ENCODE results near the gene MT1E. TPM values are rescaled to one million over a fixed set of nuclear protein-coding genes. Genes with fewer than 3 reads are reported as not detected.

MT1E gene
- total and polyA plus RNA-seq, 8 donors: 16.1 to 1,956 (median 434) TPM

DNA sequence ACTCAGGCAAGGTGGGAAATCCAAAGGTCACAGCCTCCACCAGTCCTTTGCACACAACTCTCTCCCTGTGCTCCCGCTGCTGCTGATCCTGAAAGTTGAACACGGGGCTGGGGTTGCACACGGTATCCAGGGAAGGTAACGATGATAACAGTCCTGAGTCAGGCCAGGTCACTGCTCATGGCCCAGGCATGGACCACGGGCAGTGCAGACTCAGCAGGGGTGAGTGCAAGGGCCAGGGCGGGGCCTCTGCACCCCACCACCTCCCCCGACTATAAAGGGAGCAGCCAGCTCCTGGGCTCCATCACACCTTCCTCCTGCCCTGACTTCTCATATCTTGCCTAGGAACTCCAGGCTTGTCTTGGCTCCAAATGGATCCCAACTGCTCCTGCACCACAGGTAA lies 26.0 kb downstream of the MT1E start, which contains the start of gene MT1B:
Gene MT1B (plus strand): TSS at position 301 of the 400 bp plus-strand sequence. CDS start 68 bp downstream, at position 369.
- intact Hi-C loops (cut with DNase I; ENCODE audit: low total_unique reads): no loop called here
- no peak for DNase-seq
- Histone ChIP-seq H3K9me3 (no peaks in the 10 kb centered on the region), H3K4me3 (no peak within 1 kb of the TSS), H3K36me3 (no peaks in the 10 kb centered on the region), H3K27ac (no peak within 1 kb of the TSS), H3K4me1 (peaks cover 0 to 22% (median 3%) of the 10 kb centered on the region in 4 donors), H3K27me3 (peaks cover 0 to 30% (median 5%) of the 10 kb centered on the region in 3 donors)
- no peak for TF ChIP-seq EP300 (IDR thresholded peaks at IDR 0.05)
- 59 to 73% (median 70%) methylated on average over 6 to 7 of the region's 7 CpGs for WGBS, 5 donors

DNA sequence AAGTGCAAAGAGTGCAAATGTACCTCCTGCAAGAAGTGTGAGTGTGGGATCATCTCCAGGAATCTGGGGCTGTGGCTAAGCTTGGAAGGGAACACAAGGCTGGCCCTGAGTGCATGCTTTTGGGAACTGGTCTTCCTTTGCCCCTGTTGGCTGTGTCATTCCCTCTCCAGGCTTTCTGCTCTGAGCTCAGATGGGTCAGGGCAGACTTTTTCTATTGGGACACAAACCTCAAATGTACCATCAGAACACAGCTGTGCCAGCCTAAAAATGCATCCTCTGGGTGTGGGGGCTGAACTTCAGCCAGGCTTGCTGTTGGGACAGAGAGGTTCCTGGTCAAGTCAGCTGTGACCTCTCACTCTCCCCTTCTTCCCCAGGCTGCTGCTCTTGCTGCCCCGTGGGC lies 27.0 kb downstream of the MT1E start:
- H3K4me1 ChIP-seq: peaks cover 0 to 26% (median 8%) of the 10 kb centered on the region in 4 donors
- H3K27ac ChIP-seq: no peak overlapping the region
- 15 to 73% (median 46%) methylated on average over 1 of the region's 1 CpG for WGBS, 5 donors
- no peak overlapping the region for H3K4me3 ChIP-seq
- DNase-seq: no peak
- no peaks in the 10 kb centered on the region for H3K9me3 ChIP-seq
- H3K36me3 ChIP-seq: no peaks in the 10 kb centered on the region
- intact Hi-C loops (cut with DNase I; ENCODE audit: low total_unique reads): no loop called here
- TF ChIP-seq EP300 (IDR thresholded peaks at IDR 0.05) (no peak), POLR2AphosphoS5 (IDR thresholded peaks at IDR 0.05) (no peak), POLR2A (IDR thresholded peaks at IDR 0.05) (no peak)
- TF ChIP-seq, protein P1, sequence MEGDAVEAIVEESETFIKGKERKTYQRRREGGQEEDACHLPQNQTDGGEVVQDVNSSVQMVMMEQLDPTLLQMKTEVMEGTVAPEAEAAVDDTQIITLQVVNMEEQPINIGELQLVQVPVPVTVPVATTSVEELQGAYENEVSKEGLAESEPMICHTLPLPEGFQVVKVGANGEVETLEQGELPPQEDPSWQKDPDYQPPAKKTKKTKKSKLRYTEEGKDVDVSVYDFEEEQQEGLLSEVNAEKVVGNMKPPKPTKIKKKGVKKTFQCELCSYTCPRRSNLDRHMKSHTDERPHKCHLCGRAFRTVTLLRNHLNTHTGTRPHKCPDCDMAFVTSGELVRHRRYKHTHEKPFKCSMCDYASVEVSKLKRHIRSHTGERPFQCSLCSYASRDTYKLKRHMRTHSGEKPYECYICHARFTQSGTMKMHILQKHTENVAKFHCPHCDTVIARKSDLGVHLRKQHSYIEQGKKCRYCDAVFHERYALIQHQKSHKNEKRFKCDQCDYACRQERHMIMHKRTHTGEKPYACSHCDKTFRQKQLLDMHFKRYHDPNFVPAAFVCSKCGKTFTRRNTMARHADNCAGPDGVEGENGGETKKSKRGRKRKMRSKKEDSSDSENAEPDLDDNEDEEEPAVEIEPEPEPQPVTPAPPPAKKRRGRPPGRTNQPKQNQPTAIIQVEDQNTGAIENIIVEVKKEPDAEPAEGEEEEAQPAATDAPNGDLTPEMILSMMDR (IDR thresholded peaks at IDR 0.05): no peak
- H3K27me3 ChIP-seq: peaks cover 0 to 24% (median 5%) of the 10 kb centered on the region in 3 donors

DNA sequence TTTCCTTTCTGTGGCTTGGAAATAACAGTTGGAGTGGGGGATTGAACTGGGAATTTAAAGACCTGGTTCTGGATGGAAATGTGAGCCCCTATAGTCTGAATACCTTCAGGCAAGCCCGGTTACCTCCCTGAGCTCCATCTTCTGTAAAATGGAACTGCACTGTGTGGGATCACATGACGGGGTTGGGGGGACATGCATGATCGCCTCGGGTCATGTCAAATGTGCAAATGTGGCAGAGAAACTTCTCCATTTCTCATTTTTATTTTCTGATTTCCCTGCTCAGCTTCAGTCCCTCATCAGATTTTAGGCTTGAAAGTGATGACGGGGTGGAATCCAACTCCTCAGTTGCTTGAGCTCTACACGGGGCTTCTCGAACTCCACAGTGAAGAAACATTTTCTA lies 27.6 kb downstream of the MT1E start:
- intact Hi-C loops (cut with DNase I; ENCODE audit: low total_unique reads): no loop called here
- WGBS, 5 donors: 81 to 89% (median 85%) methylated on average over 7 of the region's 7 CpGs
- peaks cover 0 to 24% (median 0%) of the 10 kb centered on the region in 3 donors for H3K27me3 ChIP-seq
- H3K4me3 ChIP-seq: no peak overlapping the region
- H3K36me3 ChIP-seq: no peaks in the 10 kb centered on the region
- no peak for DNase-seq
- TF ChIP-seq EP300 (IDR thresholded peaks at IDR 0.05) (no peak), POLR2A (IDR thresholded peaks at IDR 0.05) (no peak), POLR2AphosphoS5 (IDR thresholded peaks at IDR 0.05) (no peak)
- TF ChIP-seq, protein P1 (IDR thresholded peaks at IDR 0.05): no peak
- no peak overlapping the region for H3K27ac ChIP-seq
- peaks cover under 1 to 26% (median 12%) of the 10 kb centered on the region in 4 donors for H3K4me1 ChIP-seq
- H3K9me3 ChIP-seq: no peaks in the 10 kb centered on the region

DNA sequence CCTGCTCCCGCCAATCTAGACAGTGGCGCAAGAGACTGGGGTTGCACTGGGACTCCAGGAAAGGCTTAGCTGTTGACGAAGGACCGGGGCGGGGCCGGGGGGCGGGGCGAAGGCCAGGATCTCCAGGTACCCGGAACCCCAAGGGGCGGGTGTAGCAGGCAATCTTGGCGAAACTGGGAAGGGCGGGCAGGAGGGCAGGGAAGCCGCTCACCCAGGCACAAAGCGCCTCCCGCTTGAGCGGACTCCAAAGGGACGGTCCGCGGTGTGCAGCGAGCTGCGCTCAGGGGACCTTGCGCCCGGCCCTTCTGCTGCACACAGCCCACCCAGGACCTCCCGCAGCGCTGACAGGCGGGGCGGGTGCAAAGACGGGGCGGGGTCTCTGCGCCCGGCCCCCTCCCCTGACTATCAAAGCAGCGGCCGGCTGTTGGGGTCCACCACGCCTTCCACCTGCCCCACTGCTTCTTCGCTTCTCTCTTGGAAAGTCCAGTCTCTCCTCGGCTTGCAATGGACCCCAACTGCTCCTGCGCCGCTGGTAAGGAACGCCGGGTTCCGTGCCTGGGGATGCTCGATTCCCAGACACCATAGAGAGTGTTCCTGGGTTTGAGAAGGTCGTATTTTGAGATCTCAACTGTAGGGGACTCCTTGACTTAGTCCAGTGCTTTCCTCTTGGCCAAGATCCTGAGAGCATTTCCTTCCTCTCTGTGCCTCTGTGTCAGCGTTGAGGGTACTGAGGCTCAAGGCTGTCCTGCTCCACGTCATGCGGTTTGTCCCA lies 32.2 kb downstream of the MT1E start, which contains the start of gene MT1F:
Gene MT1F (plus strand): TSS at position 405 of the 772 bp plus-strand sequence. CDS start 100 bp downstream, at position 505.
- peak; percentile 95 to 98 for DNase-seq
- H3K27me3 ChIP-seq: peaks cover 0 to 43% (median 2%) of the 10 kb centered on the region in 3 donors
- peaks cover 8 to 25% (median 20%) of the 10 kb centered on the region in 4 donors for H3K4me1 ChIP-seq
- peak within 1 kb of the TSS; percentile 51 to 71 (median 58) for H3K4me3 ChIP-seq
- WGBS, 5 donors: 1 to 2% (median 1%) methylated on average over 21 to 46 of the region's 46 CpGs
- H3K9me3 ChIP-seq: no peaks in the 10 kb centered on the region
- peak within 1 kb of the TSS; percentile 77 to 88 (median 86) for H3K27ac ChIP-seq
- TF ChIP-seq, protein P1 (IDR thresholded peaks at IDR 0.05): no peak
- TF ChIP-seq EP300 (IDR thresholded peaks at IDR 0.05): no peak
- peak in 2 of 3 donors; percentile 75 to 80 for TF ChIP-seq POLR2AphosphoS5 (IDR thresholded peaks at IDR 0.05)
- intact Hi-C loops (cut with DNase I; ENCODE audit: low total_unique reads): no loop called here
- H3K36me3 ChIP-seq: no peaks in the 10 kb centered on the region
